IMR-90 (cell line): ENCODE data around the gene FBXL4. TPM values are rescaled to one million over a fixed set of nuclear protein-coding genes. Genes with fewer than 3 reads are reported as not detected.

Experiments used
- ATAC-seq: fragments of 200-7000 bp; cut with Tn5 transposase; 2 replicates; pipeline ENCODE4 v1.9.1; 2020; ENCODE audit warnings: low read depth, mild to moderate bottlenecking, moderate library complexity
- BruUV-seq: library from RNA; stranded (reverse); fragments of 400-500 nt; replicated peaks from 2 replicates; lab custom pipeline; 2021; lab: Mats Ljungman, UMichigan
- CTCF ChIA-PET: fragments of 300-600 bp; formaldehyde crosslinking; extraction: SDS; loops from one replicate; lab custom pipeline; 2021; ENCODE audit warnings: antibody characterized with exemption; lab: Yijun Ruan, JAX
- POLR2A ChIA-PET: fragments of 300-600 bp; sonication (Branson Sonifier 250); formaldehyde crosslinking; loops from one replicate; lab custom pipeline; 2022; ENCODE audit warnings: antibody characterized with exemption; ENCODE audit not compliant: unreplicated experiment; lab: Charles Lee
- DNase-seq: peaks from one replicate; pipeline ENCODE4 v3.0.0; 2013
- H2AFZ ChIP-seq: replicated peaks from 2 replicates; pipeline ENCODE3; 2013; ENCODE audit warnings: low read length, mild to moderate bottlenecking; ENCODE audit not compliant: poor library complexity
- H2AK5ac ChIP-seq: 2 replicates; pipeline ENCODE4 v1.6.1; 2013; ENCODE audit warnings: low read depth, low read length, inconsistent platforms
- H2AK9ac ChIP-seq: replicated peaks from 2 replicates; pipeline ENCODE3; 2013; ENCODE audit warnings: mild to moderate bottlenecking, low read depth, low read length, moderate library complexity; ENCODE audit not compliant: poor library complexity
- H2BK120ac ChIP-seq: 2 replicates; pipeline ENCODE4 v1.6.1; 2013; ENCODE audit warnings: low read depth, low read length, inconsistent platforms
- H2BK15ac ChIP-seq: 3 replicates; pipeline ENCODE4 v1.6.1; 2013; ENCODE audit warnings: low read depth, low read length, inconsistent platforms
- H2BK20ac ChIP-seq: 2 replicates; pipeline ENCODE4 v1.6.1; 2013; ENCODE audit warnings: low read depth, mild to moderate bottlenecking, inconsistent platforms, low read length, moderate library complexity
- H2BK5ac ChIP-seq: 2 replicates; pipeline ENCODE4 v1.6.1; 2013; ENCODE audit warnings: mild to moderate bottlenecking, low read depth, low read length, inconsistent platforms; ENCODE audit not compliant: poor library complexity, severe bottlenecking
- H3K14ac ChIP-seq: replicated peaks from 2 replicates; pipeline ENCODE4 v1.6.1; 2013; ENCODE audit warnings: low read depth, low read length, inconsistent platforms
- H3K18ac ChIP-seq: 2 replicates; pipeline ENCODE4 v1.6.1; 2013; ENCODE audit warnings: low read depth, low read length, control low read depth
- H3K23ac ChIP-seq: 2 replicates; pipeline ENCODE4 v1.6.1; 2013; ENCODE audit warnings: low read depth, low read length, inconsistent platforms
- H3K27ac ChIP-seq: 2 replicates; pipeline ENCODE4 v1.5.1; 2013; ENCODE audit warnings: mild to moderate bottlenecking, control low read depth, low read length; ENCODE audit not compliant: insufficient read depth
- H3K27me3 ChIP-seq: 2 replicates; pipeline ENCODE4 v1.6.1; 2013; ENCODE audit warnings: low read length; ENCODE audit not compliant: control insufficient read depth, insufficient read depth
- H3K36me3 ChIP-seq: 2 replicates; pipeline ENCODE4 v1.6.1; 2013; ENCODE audit warnings: low read length, mixed read lengths; ENCODE audit not compliant: control insufficient read depth, insufficient read depth
- H3K4ac ChIP-seq: 2 replicates; pipeline ENCODE4 v1.6.1; 2013; ENCODE audit warnings: low read depth, low read length, inconsistent platforms
- H3K4me1 ChIP-seq: 2 replicates; pipeline ENCODE4 v1.6.1; 2013; ENCODE audit warnings: low read length, mixed read lengths; ENCODE audit not compliant: control insufficient read depth, insufficient read depth
- H3K4me2 ChIP-seq: 2 replicates; pipeline ENCODE4 v1.6.1; 2013; ENCODE audit warnings: low read depth, mild to moderate bottlenecking, control low read depth, low read length, moderate library complexity
- H3K4me3 ChIP-seq: 2 replicates; pipeline ENCODE4 v1.5.1; 2013; ENCODE audit warnings: low read depth, mild to moderate bottlenecking, control low read depth, low read length, moderate library complexity; ENCODE audit not compliant: insufficient read depth
- H3K56ac ChIP-seq: 2 replicates; pipeline ENCODE4 v1.6.1; 2013; ENCODE audit warnings: low read length, inconsistent platforms; ENCODE audit not compliant: insufficient read depth; ENCODE audit errors: extremely low read depth
- H3K79me1 ChIP-seq, 2 experiments: 2 replicates each; pipeline ENCODE4 v1.6.1; 2013; ENCODE audit warnings: low read length in 2 of 2, inconsistent platforms in 1 of 2, low read depth in 1 of 2
- H3K9ac ChIP-seq: 2 replicates; pipeline ENCODE4 v1.6.1; 2013; ENCODE audit warnings: low read depth, low read length, control low read depth
- H3K9me1 ChIP-seq: 2 replicates; pipeline ENCODE4 v1.6.1; 2013; ENCODE audit warnings: low read length, inconsistent platforms; ENCODE audit not compliant: insufficient read depth
- H3K9me3 ChIP-seq: 2 replicates; pipeline ENCODE4 v1.6.1; 2013; ENCODE audit warnings: low read length; ENCODE audit not compliant: control insufficient read depth, insufficient read depth
- H4K20me1 ChIP-seq: 2 replicates; pipeline ENCODE4 v1.6.1; 2013; ENCODE audit warnings: low read length, inconsistent platforms; ENCODE audit not compliant: insufficient read depth
- H4K5ac ChIP-seq: 2 replicates; pipeline ENCODE4 v1.6.1; 2013; ENCODE audit warnings: mild to moderate bottlenecking, low read depth, low read length, control low read depth
- H4K8ac ChIP-seq, 2 experiments: 2 replicates each; pipeline ENCODE4 v1.6.1; 2013; ENCODE audit warnings: low read depth in 2 of 2, low read length in 2 of 2, control low read depth in 1 of 2, inconsistent platforms in 1 of 2
- H4K91ac ChIP-seq: 2 replicates; pipeline ENCODE4 v1.6.1; 2013; ENCODE audit warnings: low read depth, low read length, inconsistent platforms; ENCODE audit not compliant: insufficient read depth
- BHLHE40 ChIP-seq: fragments of 150-350 bp; IDR thresholded peaks from 2 replicates; pipeline ENCODE4 v1.6.1; 2016; ENCODE audit warnings: mild to moderate bottlenecking, low read depth, low read length
- CEBPB ChIP-seq: IDR thresholded peaks from 2 replicates; pipeline ENCODE4 v1.6.1; 2012; ENCODE audit warnings: low read depth, low read length, improper control_type of control experiment
- CHD1 ChIP-seq: IDR thresholded peaks from 2 replicates; pipeline ENCODE4 v1.6.1; 2012; ENCODE audit warnings: low read depth, low read length, improper control_type of control experiment
- ELK1 ChIP-seq: fragments of 150-350 bp; IDR thresholded peaks from 2 replicates; pipeline ENCODE4 v1.6.1; 2016; ENCODE audit warnings: low read depth, mild to moderate bottlenecking, low read length, moderate library complexity, borderline replicate concordance
- FOS ChIP-seq: fragments of 150-350 bp; IDR thresholded peaks from 2 replicates; pipeline ENCODE4 v1.6.1; 2016; ENCODE audit warnings: low read depth, low read length
- MAFK ChIP-seq: IDR thresholded peaks from 2 replicates; pipeline ENCODE4 v1.6.1; 2012; ENCODE audit warnings: low read depth, low read length, improper control_type of control experiment
- MXI1 ChIP-seq: IDR thresholded peaks from 2 replicates; pipeline ENCODE4 v1.6.1; 2012; ENCODE audit warnings: low read depth, mild to moderate bottlenecking, low read length, moderate library complexity, borderline replicate concordance
- POLR2A ChIP-seq: IDR thresholded peaks from 2 replicates; pipeline ENCODE4 v1.6.1; 2012; ENCODE audit warnings: mild to moderate bottlenecking, low read depth, low read length
- RAD21 ChIP-seq: IDR thresholded peaks from 2 replicates; pipeline ENCODE4 v1.6.1; 2012; ENCODE audit warnings: low read length, improper control_type of control experiment
- RCOR1 ChIP-seq: IDR thresholded peaks from 2 replicates; pipeline ENCODE4 v1.6.1; 2012; ENCODE audit warnings: mild to moderate bottlenecking, low read length, improper control_type of control experiment; ENCODE audit not compliant: insufficient replicate concordance
- RFX5 ChIP-seq: IDR thresholded peaks from 2 replicates; pipeline ENCODE4 v1.8.0; 2012; ENCODE audit warnings: low read depth, mild to moderate bottlenecking, low read length, moderate library complexity
- SMC3 ChIP-seq: fragments of 150-350 bp; IDR thresholded peaks from 2 replicates; pipeline ENCODE4 v1.6.1; 2016; ENCODE audit warnings: low read depth, mild to moderate bottlenecking, antibody characterized with exemption, low read length, moderate library complexity
- whole genome bisulfite sequencing, 2 experiments: methylation state at CpG; one replicate each; pipeline versions ENCODE4 v1.1.5 to v1.1.7; 2013; ENCODE audit warnings: missing lambda C conversion rate in 2 of 2; ENCODE audit not compliant: insufficient read length in 1 of 2; ENCODE audit errors: extremely low coverage in 2 of 2; 5-methylcytosine and 5-hydroxymethylcytosine counted together
- dilution Hi-C: fragments of 300-500 bp; cut with HindIII; formaldehyde crosslinking; loops from one replicate; pipeline ENCODE4 v1.14.3; 2018; ENCODE audit warnings: low sequenced_read_pairs; ENCODE audit not compliant: unreplicated experiment
- in situ Hi-C: fragments of 300-500 bp; cut with MboI; formaldehyde crosslinking; loops from 3 replicates; pipeline ENCODE4 v1.14.3; 2019; ENCODE audit warnings: low sequenced_read_pairs, inconsistent platforms, mixed read lengths
- intact Hi-C: fragments of 100-400 bp; cut with micrococcal nuclease; formaldehyde crosslinking; loops from 2 replicates; pipeline ENCODE4 v1.10.0; 2022
- polyA plus RNA-seq, 3 experiments: library from polyadenylated mRNA; depleted of rRNA; stranded (reverse); fragments of >200 nt; gene quantifications; 2 replicates each; pipeline ENCODE4 v1.2.3, GENCODE V29; 2012; ENCODE audit warnings: low replicate concordance in 1 of 3
- total RNA-seq: library from RNA; depleted of rRNA; stranded (reverse); fragments of >200 nt; gene quantifications from 2 replicates; pipeline ENCODE4 v1.2.3, GENCODE V29; 2012
- TF ChIP-seq, protein P1 (sequence below): conservative IDR thresholded peaks from 2 replicates; pipeline ENCODE4 v1.5.1; 2012; ENCODE audit warnings: mild to moderate bottlenecking, low read depth, low read length, improper control_type of control experiment
- TF ChIP-seq, protein P2 (sequence below): fragments of 150-350 bp; IDR thresholded peaks from 2 replicates; pipeline ENCODE4 v1.6.1; 2017; ENCODE audit warnings: mild to moderate bottlenecking, antibody characterized with exemption, low read length, low read depth

Gene FBXL4
- total and polyA plus RNA-seq, 2 of the 4 experiments (the other 2 are of a cell fraction), result 7.8 to 17.6 TPM

- no peak overlapping the region for H2AK5ac ChIP-seq
- H4K8ac ChIP-seq, result no peak overlapping the region
- ChIA-PET CTCF (interaction anchor here (0.9 to 1.3 kb wide), 2 partner anchors 11 to 244 kb away, joined by 3 to 4 read pairs; no protein-coding TSS in a partner anchor), POLR2A (no interaction called here)
- no peak overlapping the region for H3K56ac ChIP-seq
- H2BK120ac ChIP-seq, result no peak overlapping the region
- no peaks in the 10 kb centered on the region for H3K9me3 ChIP-seq
- intact Hi-C loops (no loop called here), dilution Hi-C loops (no loop called here), in situ Hi-C loops (no loop called here)
- DNase-seq, result no peak
- no peak overlapping the region for H2BK5ac ChIP-seq
- no peak overlapping the region for H3K9ac ChIP-seq
- H4K5ac ChIP-seq, result no peak overlapping the region
- no peak for ATAC-seq
- no peak overlapping the region for H3K18ac ChIP-seq
- no peak overlapping the region for H3K4me3 ChIP-seq
- no peak overlapping the region for H3K4me2 ChIP-seq
- peaks cover 3% of the 10 kb centered on the region; the same call in 1 of the 2 replicates for H3K36me3 ChIP-seq
- H2BK15ac ChIP-seq, result no peak overlapping the region
- H2AK9ac ChIP-seq, result no peak overlapping the region
- H2AFZ ChIP-seq, result no peak overlapping the region
- H4K20me1 ChIP-seq, result no peaks in the 10 kb centered on the region
- H3K9me1 ChIP-seq, result 0 out of 2 replicates have a peak, but pooled peaks cover 2% of the 10 kb centered on the region
- no peaks in the 10 kb centered on the region for H3K27me3 ChIP-seq
- no peaks in the 10 kb centered on the region for H3K4me1 ChIP-seq
- TF ChIP-seq RFX5 (no peak), MXI1 (no peak), RCOR1 (no peak), POLR2A (no peak), FOS (no peak), MAFK (no peak), CEBPB (no peak), ELK1 (no peak), CHD1 (no peak), RAD21 (no peak), SMC3 (no peak), BHLHE40 (no peak)
- TF ChIP-seq, protein P1, sequence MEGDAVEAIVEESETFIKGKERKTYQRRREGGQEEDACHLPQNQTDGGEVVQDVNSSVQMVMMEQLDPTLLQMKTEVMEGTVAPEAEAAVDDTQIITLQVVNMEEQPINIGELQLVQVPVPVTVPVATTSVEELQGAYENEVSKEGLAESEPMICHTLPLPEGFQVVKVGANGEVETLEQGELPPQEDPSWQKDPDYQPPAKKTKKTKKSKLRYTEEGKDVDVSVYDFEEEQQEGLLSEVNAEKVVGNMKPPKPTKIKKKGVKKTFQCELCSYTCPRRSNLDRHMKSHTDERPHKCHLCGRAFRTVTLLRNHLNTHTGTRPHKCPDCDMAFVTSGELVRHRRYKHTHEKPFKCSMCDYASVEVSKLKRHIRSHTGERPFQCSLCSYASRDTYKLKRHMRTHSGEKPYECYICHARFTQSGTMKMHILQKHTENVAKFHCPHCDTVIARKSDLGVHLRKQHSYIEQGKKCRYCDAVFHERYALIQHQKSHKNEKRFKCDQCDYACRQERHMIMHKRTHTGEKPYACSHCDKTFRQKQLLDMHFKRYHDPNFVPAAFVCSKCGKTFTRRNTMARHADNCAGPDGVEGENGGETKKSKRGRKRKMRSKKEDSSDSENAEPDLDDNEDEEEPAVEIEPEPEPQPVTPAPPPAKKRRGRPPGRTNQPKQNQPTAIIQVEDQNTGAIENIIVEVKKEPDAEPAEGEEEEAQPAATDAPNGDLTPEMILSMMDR, result no peak
- TF ChIP-seq, protein P2, sequence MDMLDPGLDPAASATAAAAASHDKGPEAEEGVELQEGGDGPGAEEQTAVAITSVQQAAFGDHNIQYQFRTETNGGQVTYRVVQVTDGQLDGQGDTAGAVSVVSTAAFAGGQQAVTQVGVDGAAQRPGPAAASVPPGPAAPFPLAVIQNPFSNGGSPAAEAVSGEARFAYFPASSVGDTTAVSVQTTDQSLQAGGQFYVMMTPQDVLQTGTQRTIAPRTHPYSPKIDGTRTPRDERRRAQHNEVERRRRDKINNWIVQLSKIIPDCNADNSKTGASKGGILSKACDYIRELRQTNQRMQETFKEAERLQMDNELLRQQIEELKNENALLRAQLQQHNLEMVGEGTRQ, result no peak
- H3K79me1 ChIP-seq, result peaks cover 0 to 3% of the 10 kb centered on the region in 2 experiments; a peak in 1 of 4 replicates
- no TSS peak for BruUV-seq
- no peak overlapping the region for H2BK20ac ChIP-seq
- H3K23ac ChIP-seq, result no peak overlapping the region
- H4K91ac ChIP-seq, result no peak overlapping the region
- H3K4ac ChIP-seq, result no peak overlapping the region
- H3K14ac ChIP-seq, result no peak overlapping the region
- H3K27ac ChIP-seq, result no peak overlapping the region
- WGBS, 2 experiments, result no CpG with 5 or more reads among the region's 2 CpGs
These were observed 72.4 kb downstream of the FBXL4 start for GRCh38 chr6:98875375-98875774.
